Heart right ventricle (tissue), 16 donors: ENCODE results near the gene TCF7. TPM values are rescaled to one million over a fixed set of nuclear protein-coding genes. Genes with fewer than 3 reads are reported as not detected.

Experiments
- ATAC-seq, 8 donors: fragments of 200-7000 bp; cut with Tn5 transposase; one replicate each; pipeline ENCODE4 v1.9.1; 2020; ENCODE audit warnings: mild to moderate bottlenecking in 8 of 8, moderate library complexity in 8 of 8, moderate number of reproducible peaks in 1 of 8
- DNase-seq, 2 donors: peaks; one replicate each; pipeline ENCODE4 v3.0.0-alpha.2; 2020
- H3K27ac ChIP-seq, 10 donors: fragments of 200-600 bp; sonication (generic) in 2 of 10; one replicate each; pipeline versions ENCODE4 v1.5.0 to v1.8.0; 2020 to 2022; ENCODE audit warnings: mild to moderate bottlenecking in 3 of 10
- H3K27me3 ChIP-seq, 7 donors: fragments of 200-600 bp; one replicate each; pipeline ENCODE4 v1.8.0; 2021 to 2022; ENCODE audit warnings: mild to moderate bottlenecking in 2 of 7
- H3K36me3 ChIP-seq, 9 donors: fragments of 200-600 bp; sonication (generic) in 1 of 9; one replicate each; pipeline versions ENCODE4 v1.5.0 to v1.8.0; 2020 to 2022; ENCODE audit warnings: mild to moderate bottlenecking in 2 of 9
- H3K4me1 ChIP-seq, 9 donors: fragments of 200-600 bp; sonication (generic) in 1 of 9; one replicate each; pipeline versions ENCODE4 v1.5.0 to v1.8.0; 2020 to 2022; ENCODE audit warnings: mild to moderate bottlenecking in 4 of 9
- H3K4me3 ChIP-seq, 10 donors: fragments of 200-600 bp; sonication (generic) in 2 of 10; one replicate each; pipeline versions ENCODE4 v1.5.0 to v1.8.0; 2020 to 2022; ENCODE audit warnings: mild to moderate bottlenecking in 7 of 10, moderate library complexity in 2 of 10
- H3K9me3 ChIP-seq, 11 donors: fragments of 200-600 bp in 10 of 11; sonication (generic) in 2 of 11; one replicate each; pipeline versions ENCODE4 v1.5.0 to v1.8.0; 2013 to 2022; ENCODE audit warnings: mild to moderate bottlenecking in 2 of 11, control low read depth in 1 of 11, moderate library complexity in 1 of 11
- WGBS, 2 donors: extraction: QIAGEN DNeasy Blood & Tissue Kit; methylation state at CpG; one replicate each; pipeline ENCODE4 v1.1.7; 2013; ENCODE audit warnings: inconsistent platforms in 1 of 2; 5-methylcytosine and 5-hydroxymethylcytosine counted together
- intact Hi-C, 10 donors: fragments of 100-400 bp; cut with DNase I; formaldehyde crosslinking; loops; one replicate each; pipeline versions ENCODE4 v1.11.1 to v1.14.2; 2022
- polyA plus RNA-seq, 2 donors: library from polyadenylated mRNA; stranded (reverse); fragments of 200-250 nt; gene quantifications; one replicate each; pipeline ENCODE4 v1.2.3, GENCODE V29; 2013
- total RNA-seq, 10 donors: library from RNA; stranded (reverse); fragmentation: NEBNext Ultra II Directional in 3 of 10; extraction: Animal tissue kit (Norgen Biotek cat#: 25700) in 3 of 10; gene quantifications; one replicate each; pipeline versions ENCODE4 v1.2.1 to v1.2.4, GENCODE V29; 2021 to 2023
- TF ChIP-seq, protein P1 (sequence below), 9 donors: fragments of 200-600 bp; sonication (generic) in 2 of 9; IDR thresholded peaks; one replicate each; pipeline versions ENCODE4 v1.5.0 to v1.8.0; 2021 to 2022; ENCODE audit warnings: antibody characterized with exemption in 9 of 9, mild to moderate bottlenecking in 5 of 9, moderate library complexity in 1 of 9
- donor health status: Arrhythmogenic right ventricular cardiomyopathy.
- donor health status: ischemic (EF 13 %, LVEDD 7.1; RV severe dilation, severe dysfunction).
- donor health status: healthy with polysubstance abuse.
- donor health status: DM: no; HTN: yes; CAD: no.
- donor health status: DM: no; HTN: no; CAD: no.
- donor health status: ischemic (EF 25% LVEDD 6.9; RV normal size, moderate dysfunction).
- donor health status: ischemic (EF 25% LVEDD 5.7; RV mildly dilated, moderate dysfunction).
- donor health status: healthy.
- donor health status: DM: yes; HTN: yes; CAD: no.
- donor health status: Ischemic cardiomyopathy.
- donor health status: ischemic (EF 35%, LVEDD 5.7; RV mildly dilated, moderate dysfunction).
- donor health status: nonischemic (EF 11% LVEDD 7.7; RV severe dilation, severe dysfunction).
- donor health status: DM: yes; HTN: yes; CAD: no.
- donor health status: PGD.
- donor health status: ischemic (EF 29% LVEDD 5.4; RV normal size, mild dysfunction).
- donor health status: nonischemic (EF 23%, LVEDD 6.1; RV moderate dilation, normal function).

Gene TCF7
- total and polyA plus RNA-seq, 12 donors: 0.42 to 5.9 (median 1.9) TPM

GRCh38 chr5:134177369-134178095 lies 63.1 kb downstream of the TCF7 start:
- intact Hi-C loops: loop anchor here in 3 of 10 donors (5.0 to 10.0 kb wide), 2 partner anchors 50 to 187 kb away; partner anchors contain the start of genes CDKL3 (in 2 of the 3) and PPP2CA (in 1 of the 3)
- 16 to 18% methylated on average over 29 of the region's 29 CpGs for WGBS, 2 donors

GRCh38 chr5:134178096-134178419 lies 63.6 kb downstream of the TCF7 start:
- DNase-seq (no peak), ATAC-seq (peak in 1 of 8 donors; percentile 10)
- H3K4me1 ChIP-seq: peaks cover 6 to 38% (median 33%) of the 10 kb centered on the region in 9 donors
- peaks cover 0 to 8% (median 4%) of the 10 kb centered on the region in 9 donors for H3K36me3 ChIP-seq
- no peaks in the 10 kb centered on the region for H3K9me3 ChIP-seq
- no peaks in the 10 kb centered on the region for H3K27me3 ChIP-seq
- TF ChIP-seq, protein P1, sequence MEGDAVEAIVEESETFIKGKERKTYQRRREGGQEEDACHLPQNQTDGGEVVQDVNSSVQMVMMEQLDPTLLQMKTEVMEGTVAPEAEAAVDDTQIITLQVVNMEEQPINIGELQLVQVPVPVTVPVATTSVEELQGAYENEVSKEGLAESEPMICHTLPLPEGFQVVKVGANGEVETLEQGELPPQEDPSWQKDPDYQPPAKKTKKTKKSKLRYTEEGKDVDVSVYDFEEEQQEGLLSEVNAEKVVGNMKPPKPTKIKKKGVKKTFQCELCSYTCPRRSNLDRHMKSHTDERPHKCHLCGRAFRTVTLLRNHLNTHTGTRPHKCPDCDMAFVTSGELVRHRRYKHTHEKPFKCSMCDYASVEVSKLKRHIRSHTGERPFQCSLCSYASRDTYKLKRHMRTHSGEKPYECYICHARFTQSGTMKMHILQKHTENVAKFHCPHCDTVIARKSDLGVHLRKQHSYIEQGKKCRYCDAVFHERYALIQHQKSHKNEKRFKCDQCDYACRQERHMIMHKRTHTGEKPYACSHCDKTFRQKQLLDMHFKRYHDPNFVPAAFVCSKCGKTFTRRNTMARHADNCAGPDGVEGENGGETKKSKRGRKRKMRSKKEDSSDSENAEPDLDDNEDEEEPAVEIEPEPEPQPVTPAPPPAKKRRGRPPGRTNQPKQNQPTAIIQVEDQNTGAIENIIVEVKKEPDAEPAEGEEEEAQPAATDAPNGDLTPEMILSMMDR (IDR thresholded peaks at IDR 0.05): no peak
- H3K27ac ChIP-seq: peak overlapping the region in 7 of 10 donors; percentile 97 to 100 (median 99)
- H3K4me3 ChIP-seq: peak overlapping the region in 4 of 10 donors; percentile 79 to 97 (median 92)
- intact Hi-C loops: loop anchor here in 3 of 10 donors (5.0 to 10.0 kb wide), 2 partner anchors 49 to 187 kb away; partner anchors contain the start of genes CDKL3 (in 2 of the 3) and PPP2CA (in 1 of the 3)
- 75 to 79% methylated on average over 3 of the region's 3 CpGs for WGBS, 2 donors

More at GRCh38 chr5:134177369-134178095, 63.1 kb downstream of the TCF7 start:
- peak overlapping the region; percentile 97 to 100 (median 100) for H3K27ac ChIP-seq
- peaks cover 0 to 13% (median 8%) of the 10 kb centered on the region in 9 donors for H3K36me3 ChIP-seq
- ATAC-seq (peak in 7 of 8 donors; percentile 10 to 68 (median 53)), DNase-seq (peak; percentile 24 to 36)
- peaks cover 6 to 43% (median 34%) of the 10 kb centered on the region in 9 donors for H3K4me1 ChIP-seq
- H3K9me3 ChIP-seq: no peaks in the 10 kb centered on the region
- H3K27me3 ChIP-seq: no peaks in the 10 kb centered on the region
- TF ChIP-seq, protein P1 (IDR thresholded peaks at IDR 0.05): no peak
- H3K4me3 ChIP-seq: peak overlapping the region; percentile 57 to 99 (median 86)

DNA sequence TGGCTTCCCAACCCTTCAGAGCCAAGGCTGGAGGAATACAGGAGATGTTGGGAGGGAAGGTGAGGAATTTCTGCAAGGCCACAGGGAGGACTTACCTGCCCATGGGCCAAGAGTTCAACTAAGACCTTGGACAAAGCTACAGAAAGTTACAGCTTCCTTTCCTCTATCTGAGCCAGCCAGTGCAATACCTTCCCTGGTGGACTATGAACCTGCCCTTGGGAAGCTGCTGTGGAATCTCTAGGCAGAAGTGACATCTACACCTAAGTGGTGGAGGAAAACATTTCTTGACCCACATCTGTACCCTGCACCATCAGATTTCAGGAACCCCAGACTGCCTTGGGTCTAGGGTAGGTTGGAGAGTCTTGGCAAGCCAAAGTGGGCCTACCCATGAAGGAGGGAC lies 69.0 kb downstream of the TCF7 start:
- Histone ChIP-seq H3K27ac (no peak overlapping the region), H3K9me3 (no peaks in the 10 kb centered on the region), H3K4me1 (peaks cover 0 to 17% (median 10%) of the 10 kb centered on the region in 9 donors), H3K36me3 (no peaks in the 10 kb centered on the region), H3K4me3 (no peak overlapping the region), H3K27me3 (no peaks in the 10 kb centered on the region)
- TF ChIP-seq, protein P1 (IDR thresholded peaks at IDR 0.05): no peak
- no peak for ATAC-seq
- intact Hi-C loops: loop anchor here in 8 of 10 donors (2.0 to 10.0 kb wide), 5 partner anchors 39 to 411 kb away; no protein-coding TSS in a partner anchor
- no peak for DNase-seq

- Histone ChIP-seq H3K4me1 (peaks cover 0 to 17% (median 10%) of the 10 kb centered on the region in 9 donors), H3K27me3 (no peaks in the 10 kb centered on the region), H3K36me3 (no peaks in the 10 kb centered on the region), H3K4me3 (no peak overlapping the region), H3K9me3 (no peaks in the 10 kb centered on the region), H3K27ac (no peak overlapping the region)
- ATAC-seq (peak; percentile 73 to 92 (median 87)), DNase-seq (peak; percentile 56 to 67)
- intact Hi-C loops: loop anchor here in 9 of 10 donors (1.0 to 10.0 kb wide), 6 partner anchors 38 to 410 kb away; no protein-coding TSS in a partner anchor
- TF ChIP-seq, protein P1 (IDR thresholded peaks at IDR 0.05): peak; percentile 86 to 98 (median 94)
- WGBS, 2 donors: 58 to 61% methylated on average over 11 of the region's 11 CpGs
Measured at GRCh38 chr5:134184155-134185135, 70.0 kb downstream of the TCF7 start.
